Coronary artery (tissue), 2 donors: ENCODE measurements around the gene ZXDC.

Experiments
- DNase-seq: peaks from one replicate; pipeline ENCODE4 v3.0.0-alpha.2; 2017; ENCODE audit warnings: low spot score
- H3K27ac ChIP-seq, 2 donors: fragments of 200-600 bp; sonication (generic); one replicate each; pipeline ENCODE4 v1.5.1; 2016 to 2019
- H3K4me3 ChIP-seq: fragments of 200-600 bp; sonication (generic); 2 replicates; pipeline ENCODE4 v1.5.1; 2016; ENCODE audit warnings: mild to moderate bottlenecking, moderate library complexity
- TF ChIP-seq, protein P1 (sequence below): fragments of 200-600 bp; sonication (generic); IDR thresholded peaks from one replicate; pipeline ENCODE4 v1.5.1; 2019; ENCODE audit warnings: antibody characterized with exemption

The ZXDC gene

GRCh38 chr3:126399351-126399735 lies 76.3 kb downstream of the ZXDC start:
- TF ChIP-seq, protein P1, sequence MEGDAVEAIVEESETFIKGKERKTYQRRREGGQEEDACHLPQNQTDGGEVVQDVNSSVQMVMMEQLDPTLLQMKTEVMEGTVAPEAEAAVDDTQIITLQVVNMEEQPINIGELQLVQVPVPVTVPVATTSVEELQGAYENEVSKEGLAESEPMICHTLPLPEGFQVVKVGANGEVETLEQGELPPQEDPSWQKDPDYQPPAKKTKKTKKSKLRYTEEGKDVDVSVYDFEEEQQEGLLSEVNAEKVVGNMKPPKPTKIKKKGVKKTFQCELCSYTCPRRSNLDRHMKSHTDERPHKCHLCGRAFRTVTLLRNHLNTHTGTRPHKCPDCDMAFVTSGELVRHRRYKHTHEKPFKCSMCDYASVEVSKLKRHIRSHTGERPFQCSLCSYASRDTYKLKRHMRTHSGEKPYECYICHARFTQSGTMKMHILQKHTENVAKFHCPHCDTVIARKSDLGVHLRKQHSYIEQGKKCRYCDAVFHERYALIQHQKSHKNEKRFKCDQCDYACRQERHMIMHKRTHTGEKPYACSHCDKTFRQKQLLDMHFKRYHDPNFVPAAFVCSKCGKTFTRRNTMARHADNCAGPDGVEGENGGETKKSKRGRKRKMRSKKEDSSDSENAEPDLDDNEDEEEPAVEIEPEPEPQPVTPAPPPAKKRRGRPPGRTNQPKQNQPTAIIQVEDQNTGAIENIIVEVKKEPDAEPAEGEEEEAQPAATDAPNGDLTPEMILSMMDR: no peak
- H3K4me3 ChIP-seq: no peak overlapping the region
- no peak overlapping the region for H3K27ac ChIP-seq
- DNase-seq: no peak

DNA sequence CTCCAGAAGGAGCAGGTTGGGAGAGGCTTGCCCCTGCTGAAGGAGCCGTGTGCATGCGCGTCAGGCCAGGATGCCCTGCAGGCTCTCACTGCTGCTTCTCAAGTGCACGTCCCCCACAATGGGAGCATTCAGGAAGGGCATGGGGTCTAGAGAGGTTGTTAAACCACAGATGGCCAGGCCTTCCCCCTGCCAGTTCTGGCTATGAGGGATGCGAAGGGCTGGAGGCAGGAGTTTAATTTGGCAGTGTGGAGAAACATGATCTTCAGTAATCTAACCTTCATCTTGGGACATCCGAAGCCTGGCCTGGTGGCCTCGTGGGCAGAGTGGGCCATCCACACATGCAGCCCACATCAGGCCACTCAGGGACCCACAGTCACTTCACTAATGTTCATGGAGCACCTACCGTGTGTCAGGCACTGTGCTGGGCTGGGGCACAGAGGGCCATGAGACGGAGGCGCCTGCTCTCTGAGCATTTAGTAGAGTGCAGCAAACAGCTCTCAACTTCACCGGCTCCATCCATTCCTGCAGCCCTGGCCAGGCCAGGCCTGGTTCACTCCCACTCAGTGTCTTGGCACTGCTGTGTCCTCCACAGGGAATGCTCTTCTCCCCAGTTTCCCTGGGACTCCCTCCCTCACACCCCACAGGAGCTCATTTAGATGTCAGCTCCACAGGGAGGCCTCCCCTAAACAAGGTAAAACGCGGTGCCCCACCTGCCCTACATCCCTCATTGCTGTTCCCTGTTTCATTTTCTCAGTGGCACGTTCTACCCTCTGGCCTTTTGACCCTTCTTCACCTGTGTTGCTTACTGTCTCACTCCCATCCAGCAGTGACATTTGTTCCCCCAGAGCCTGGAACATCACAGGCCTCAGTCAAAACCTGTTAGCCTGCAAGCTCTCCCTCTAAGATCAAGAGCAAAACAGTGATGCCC lies 77.0 kb downstream of the ZXDC start:
- DNase-seq: no peak
- Histone ChIP-seq H3K4me3 (no peak overlapping the region), H3K27ac (no peak overlapping the region)
- TF ChIP-seq, protein P1: no peak

DNA sequence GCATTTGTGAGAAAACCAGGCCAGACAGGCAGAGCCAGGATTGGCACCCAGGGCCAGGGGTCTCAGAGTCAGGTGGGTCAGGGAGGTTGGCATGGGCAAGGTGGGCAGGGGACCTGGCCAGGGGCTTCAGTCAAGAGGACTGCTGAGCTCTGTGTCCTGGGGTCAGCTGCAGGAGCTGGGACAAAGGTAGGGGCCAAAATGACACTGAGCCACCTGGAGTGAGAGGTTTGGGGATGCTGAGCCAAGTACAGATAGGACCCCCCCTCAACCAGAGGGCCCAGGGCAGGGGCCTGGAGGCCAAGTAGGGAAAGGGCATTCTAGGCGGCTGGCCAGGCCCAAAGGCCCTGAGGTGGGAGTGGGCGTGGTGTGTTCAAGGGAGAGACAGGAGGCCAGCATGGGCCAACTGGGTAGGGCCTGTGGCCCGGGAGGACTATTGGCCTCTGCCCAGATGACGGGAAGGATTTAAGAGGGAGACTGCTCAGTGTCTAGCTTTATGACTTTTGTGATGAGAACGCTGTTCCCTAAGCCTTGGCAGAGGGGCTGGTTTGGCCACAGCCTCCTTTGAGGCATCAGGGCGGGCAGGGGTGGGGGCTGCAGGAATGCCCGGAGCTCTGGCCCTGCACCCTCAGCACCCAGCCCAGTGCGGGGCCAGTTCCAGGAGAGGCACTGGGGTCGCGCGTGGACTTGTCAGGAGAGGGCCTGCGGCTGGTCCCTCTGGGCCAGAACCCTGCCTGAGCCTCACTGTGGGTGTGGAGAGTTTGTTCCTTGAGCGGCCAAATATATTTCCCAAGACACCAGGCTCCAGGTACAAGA lies 77.9 kb downstream of the ZXDC start:
- Histone ChIP-seq H3K27ac (no peak overlapping the region), H3K4me3 (no peak overlapping the region)
- DNase-seq: no peak
- TF ChIP-seq, protein P1: no peak

DNA sequence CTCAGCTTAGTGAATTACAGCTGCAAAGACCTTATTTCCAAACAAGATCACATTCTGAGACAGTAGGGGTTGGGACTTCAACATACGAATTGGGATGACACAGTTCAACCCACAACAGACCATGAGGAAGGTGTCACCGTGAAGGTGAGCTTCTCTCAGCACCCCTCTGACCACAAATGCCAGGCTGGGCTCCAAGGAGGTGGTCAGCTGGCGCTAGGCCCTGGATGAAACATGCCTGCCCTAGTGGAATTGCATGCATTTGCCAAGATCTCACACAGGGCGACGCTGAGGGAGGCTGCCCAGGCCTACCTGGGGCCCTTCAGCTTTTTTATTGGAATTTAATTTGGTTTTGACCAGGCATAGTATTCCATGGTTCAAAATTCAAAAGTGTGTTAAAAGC lies 79.2 kb downstream of the ZXDC start:
- no peak for DNase-seq
- Histone ChIP-seq H3K4me3 (no peak overlapping the region), H3K27ac (no peak overlapping the region)
- TF ChIP-seq, protein P1: no peak

DNA sequence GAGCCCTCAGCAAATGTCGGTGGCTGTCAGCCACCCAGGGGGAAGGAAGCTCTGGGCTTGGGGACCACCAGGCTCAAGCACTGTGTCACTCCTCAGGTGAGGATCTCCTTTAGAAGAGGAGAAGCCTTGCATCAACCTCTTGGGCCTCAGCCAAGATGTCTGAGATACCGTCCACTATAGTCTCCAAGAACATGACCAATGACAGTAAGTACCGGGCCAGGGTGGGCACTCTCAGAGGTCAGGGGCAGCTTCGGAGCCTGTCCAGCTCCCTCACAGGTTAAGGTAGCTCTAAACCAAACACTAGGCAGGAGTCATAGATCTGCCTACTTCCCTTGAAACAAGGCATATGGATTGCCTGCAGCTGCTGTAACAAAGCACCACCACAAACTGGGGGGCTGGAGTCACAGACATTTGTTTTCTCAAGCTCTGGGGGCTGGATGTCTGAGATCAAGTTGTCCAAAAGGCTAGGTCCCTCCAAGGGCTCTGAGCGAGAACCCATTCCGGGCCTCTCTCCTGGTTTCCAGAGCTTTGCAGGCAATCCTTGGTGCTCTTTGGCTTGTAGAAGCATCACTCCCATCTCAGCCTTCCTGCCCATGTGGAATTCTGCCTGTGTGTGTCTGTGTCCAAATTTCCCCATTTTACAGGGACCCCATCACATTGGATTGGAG lies 79.7 kb downstream of the ZXDC start:
- Histone ChIP-seq H3K27ac (no peak overlapping the region), H3K4me3 (no peak overlapping the region)
- TF ChIP-seq, protein P1: no peak
- DNase-seq: no peak

DNA sequence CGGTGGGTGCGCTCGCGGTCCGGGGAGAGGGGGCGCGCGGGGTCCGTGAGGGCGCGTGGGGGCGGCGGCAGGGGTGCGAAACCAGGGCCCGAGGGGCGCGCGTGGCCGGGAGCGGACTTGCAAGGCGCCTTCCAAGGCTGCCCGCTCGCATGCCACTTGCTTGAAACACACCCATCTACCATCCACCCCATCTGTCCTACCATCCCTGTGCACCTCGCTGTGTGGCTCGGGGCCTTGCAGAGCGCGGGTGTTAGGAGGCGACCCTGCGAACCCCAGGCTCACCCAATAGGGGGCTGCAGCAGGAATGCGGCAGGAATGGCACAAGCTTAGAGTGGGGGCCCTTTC lies 80.7 kb downstream of the ZXDC start:
- TF ChIP-seq, protein P1: no peak
- no peak for DNase-seq
- Histone ChIP-seq H3K27ac (no peak overlapping the region), H3K4me3 (peak overlapping the region; percentile 68)
